Kidney (tissue), 14 donors: ENCODE results near the gene SCYGR7. TPM values are rescaled to one million over a fixed set of nuclear protein-coding genes. Genes with fewer than 3 reads are reported as not detected.

ENCODE experiments used
- DNase-seq, 5 donors: peaks; one replicate each; pipeline ENCODE4 v3.0.0-alpha.2; 2013 to 2020
- FAIRE-seq: peaks from 2 replicates; lab custom pipeline; 2012; peaks lifted over from hg19 to GRCh38; lab: Jason Lieb, UNC
- H3K27ac ChIP-seq, 2 donors: one replicate each; pipeline ENCODE4 v1.7.0; 2013; ENCODE audit warnings: low read depth in 2 of 2, low read length in 2 of 2, inconsistent platforms in 1 of 2
- H3K27me3 ChIP-seq: one replicate; pipeline ENCODE4 v1.7.1; 2013; ENCODE audit warnings: low read length, inconsistent platforms; ENCODE audit not compliant: control insufficient read depth, insufficient read depth
- H3K36me3 ChIP-seq, 3 donors: one replicate each; pipeline versions ENCODE4 v1.7.0 to v1.7.1; 2013; ENCODE audit warnings: low read length in 3 of 3, control low read depth in 1 of 3, inconsistent platforms in 1 of 3; ENCODE audit not compliant: insufficient read depth in 3 of 3, control insufficient read depth in 2 of 3
- H3K4me1 ChIP-seq, 3 donors: one replicate each; pipeline versions ENCODE4 v1.7.0 to v1.7.1; 2013; ENCODE audit warnings: low read length in 3 of 3, inconsistent platforms in 1 of 3, low read depth in 1 of 3; ENCODE audit not compliant: control insufficient read depth in 2 of 3, insufficient read depth in 2 of 3
- H3K4me3 ChIP-seq, 3 donors: one replicate each; pipeline versions ENCODE4 v1.7.0 to v1.8.1; 2013; ENCODE audit warnings: low read length in 3 of 3, control low read depth in 1 of 3, inconsistent platforms in 1 of 3
- H3K9ac ChIP-seq, 3 donors: one replicate each; pipeline versions ENCODE4 v1.7.0 to v1.7.1; 2013; ENCODE audit warnings: low read length in 3 of 3, control low read depth in 1 of 3, inconsistent platforms in 1 of 3
- H3K9me3 ChIP-seq, 3 donors: one replicate each; pipeline versions ENCODE4 v1.7.0 to v1.7.1; 2013; ENCODE audit warnings: low read length in 3 of 3, control low read depth in 1 of 3, inconsistent platforms in 1 of 3; ENCODE audit not compliant: control insufficient read depth in 2 of 3, insufficient read depth in 1 of 3
- intact Hi-C: fragments of 100-400 bp; cut with DNase I; formaldehyde crosslinking; loops from one replicate; pipeline ENCODE4 v1.11.1; 2022
- polyA plus RNA-seq: library from polyadenylated mRNA; stranded (reverse); fragments of 350-450 nt; fragmentation: Illumina TruSeq; extraction: RNeasy Lipid Tissue Mini Kit (QIAGEN cat#74804); gene quantifications from one replicate; pipeline ENCODE4 v1.2.3, GENCODE V29; 2014; ENCODE audit warnings: low read depth, low replicate concordance; ENCODE audit not compliant: insufficient read depth
- total RNA-seq: library from RNA; stranded (reverse); fragmentation: NEBNext Ultra II Directional; extraction: Animal tissue kit (Norgen Biotek cat#: 25700); gene quantifications from one replicate; pipeline ENCODE4 v1.2.1, GENCODE V29; 2021
- TF ChIP-seq, protein P1 (sequence below): IDR thresholded peaks from 3 replicates; pipeline ENCODE4 v1.5.1; 2012; ENCODE audit warnings: mild to moderate bottlenecking, moderate library complexity, borderline replicate concordance; ENCODE audit not compliant: insufficient read depth; ENCODE audit errors: extremely low read depth
- donor health status: control.
- donor health status: control.
- donor health status: control.
- donor health status: control.
- donor health status: control.
- donor health status: DM: yes; HTN: yes; CAD: no.
- donor health status: Normal renal cell carcinoma (clear cell type).

SCYGR7 gene
- total and polyA plus RNA-seq, 2 donors from 2014 or later = not detected

DNA sequence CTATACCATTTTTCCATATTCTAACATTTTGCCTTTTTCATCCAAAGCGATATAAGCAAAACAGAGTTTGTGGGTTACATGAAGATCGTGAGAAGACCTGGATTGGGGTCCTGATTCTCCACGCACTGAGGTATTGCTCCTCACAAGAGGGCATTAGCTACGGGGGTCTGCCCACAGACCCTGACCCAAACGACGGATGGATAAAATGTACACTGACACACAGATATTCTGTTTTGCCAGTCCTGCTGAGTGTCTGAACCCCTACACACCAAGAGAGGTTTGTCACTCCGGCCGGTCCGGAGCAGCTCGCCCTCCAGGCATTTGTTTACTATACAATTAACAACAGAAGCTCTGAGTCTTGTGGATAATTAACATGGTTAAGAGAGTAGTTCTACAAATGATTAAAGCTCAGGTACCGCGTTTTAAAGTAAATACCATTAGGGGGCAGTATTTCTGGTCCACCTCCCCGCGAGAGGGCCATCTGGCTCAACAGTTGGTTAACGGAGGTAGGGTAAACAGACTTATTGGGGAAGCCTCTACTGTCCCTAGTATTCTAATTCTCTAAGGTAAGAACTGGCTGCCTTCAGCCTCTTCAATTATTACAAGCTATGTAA is 46.0 kb downstream of the SCYGR7 start:
- TF ChIP-seq, protein P1, sequence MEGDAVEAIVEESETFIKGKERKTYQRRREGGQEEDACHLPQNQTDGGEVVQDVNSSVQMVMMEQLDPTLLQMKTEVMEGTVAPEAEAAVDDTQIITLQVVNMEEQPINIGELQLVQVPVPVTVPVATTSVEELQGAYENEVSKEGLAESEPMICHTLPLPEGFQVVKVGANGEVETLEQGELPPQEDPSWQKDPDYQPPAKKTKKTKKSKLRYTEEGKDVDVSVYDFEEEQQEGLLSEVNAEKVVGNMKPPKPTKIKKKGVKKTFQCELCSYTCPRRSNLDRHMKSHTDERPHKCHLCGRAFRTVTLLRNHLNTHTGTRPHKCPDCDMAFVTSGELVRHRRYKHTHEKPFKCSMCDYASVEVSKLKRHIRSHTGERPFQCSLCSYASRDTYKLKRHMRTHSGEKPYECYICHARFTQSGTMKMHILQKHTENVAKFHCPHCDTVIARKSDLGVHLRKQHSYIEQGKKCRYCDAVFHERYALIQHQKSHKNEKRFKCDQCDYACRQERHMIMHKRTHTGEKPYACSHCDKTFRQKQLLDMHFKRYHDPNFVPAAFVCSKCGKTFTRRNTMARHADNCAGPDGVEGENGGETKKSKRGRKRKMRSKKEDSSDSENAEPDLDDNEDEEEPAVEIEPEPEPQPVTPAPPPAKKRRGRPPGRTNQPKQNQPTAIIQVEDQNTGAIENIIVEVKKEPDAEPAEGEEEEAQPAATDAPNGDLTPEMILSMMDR = peak; percentile 31
- H3K9me3 ChIP-seq = no peaks in the 10 kb centered on the region
- H3K27ac ChIP-seq = no peak overlapping the region
- no peaks in the 10 kb centered on the region for H3K27me3 ChIP-seq
- DNase-seq (peak in 2 of 5 donors; percentile 39 to 64), FAIRE-seq (no peak)
- peaks cover 0 to 4% (median 2%) of the 10 kb centered on the region in 3 donors for H3K4me1 ChIP-seq
- peak overlapping the region in 1 of 3 donors; percentile 38 for H3K4me3 ChIP-seq
- peak overlapping the region in 1 of 3 donors; percentile 41 for H3K9ac ChIP-seq
- intact Hi-C loops = no loop called here
- H3K36me3 ChIP-seq = no peaks in the 10 kb centered on the region

DNA sequence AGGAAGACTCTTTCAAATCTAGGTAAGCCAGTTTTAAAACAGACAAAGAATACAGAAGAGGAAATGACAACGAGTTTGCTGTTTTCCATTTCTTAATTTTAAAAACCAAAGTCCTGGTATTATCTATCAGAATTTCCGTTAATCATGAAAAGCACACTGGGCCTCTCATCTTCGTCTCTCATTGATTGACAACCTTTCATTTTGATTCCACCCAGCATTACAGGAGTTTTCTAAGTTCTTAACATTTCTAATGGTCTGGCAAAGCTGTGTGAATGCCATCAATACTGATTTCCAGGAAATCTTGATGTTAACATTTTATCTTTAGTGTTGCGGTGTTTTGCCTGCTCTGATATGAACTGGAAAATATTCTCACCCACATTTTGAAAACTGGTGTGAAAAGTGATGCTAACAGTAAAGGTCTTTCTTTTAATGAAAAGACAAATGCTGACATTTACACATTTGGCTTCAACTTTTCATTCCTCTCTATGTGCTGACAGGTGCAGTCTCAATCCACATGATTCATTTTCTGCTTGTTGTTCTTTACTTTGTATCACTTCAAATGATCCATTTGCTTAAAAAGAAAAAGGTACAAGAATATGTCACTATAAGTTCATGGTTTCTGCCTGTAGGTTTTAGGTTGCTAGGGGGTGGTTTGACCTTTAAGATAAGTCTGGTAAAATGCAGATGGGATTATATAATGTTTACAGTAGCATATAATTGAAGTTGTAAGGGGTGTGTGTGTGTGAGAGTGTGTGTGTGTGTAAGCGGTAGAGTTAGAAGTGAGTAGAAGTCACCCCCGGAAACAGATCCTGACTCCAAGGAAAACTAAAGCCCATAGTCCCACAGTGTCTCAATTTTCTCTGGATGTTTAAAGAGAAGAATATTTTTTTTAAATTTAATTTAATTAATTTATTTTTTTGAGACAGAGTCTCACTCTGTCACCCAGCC is 47.0 kb downstream of the SCYGR7 start:
- no peak for DNase-seq
- Histone ChIP-seq H3K9me3 (no peaks in the 10 kb centered on the region), H3K4me3 (no peak overlapping the region), H3K4me1 (peaks cover 0 to 4% (median 2%) of the 10 kb centered on the region in 3 donors), H3K27me3 (no peaks in the 10 kb centered on the region), H3K27ac (no peak overlapping the region), H3K9ac (no peak overlapping the region), H3K36me3 (no peaks in the 10 kb centered on the region)
- TF ChIP-seq, protein P1 = no peak
- intact Hi-C loops = no loop called here
- no peak for FAIRE-seq

Other genes starting within 250 kb of the SCYGR7 start
- not detected for gene SCYGR2, start 129.4 kb upstream of the SCYGR7 start, total RNA-seq
- gene SCYGR2, start 129.4 kb upstream of the SCYGR7 start, polyA plus RNA-seq = not detected
- gene SCYGR3, start 113.5 kb upstream of the SCYGR7 start, total RNA-seq = not detected
- not detected for gene SCYGR3, start 113.5 kb upstream of the SCYGR7 start, polyA plus RNA-seq
- gene SCYGR4, start 110.8 kb upstream of the SCYGR7 start, total RNA-seq = not detected
- gene SCYGR4, start 110.8 kb upstream of the SCYGR7 start, polyA plus RNA-seq = not detected
- not detected for gene SCYGR5, start 61.5 kb upstream of the SCYGR7 start, total RNA-seq
- gene SCYGR5, start 61.5 kb upstream of the SCYGR7 start, polyA plus RNA-seq = not detected
- 4.4 TPM for gene SLC19A3, start 10.3 kb upstream of the SCYGR7 start, total RNA-seq
- 8.3 TPM for gene SLC19A3, start 10.3 kb upstream of the SCYGR7 start, polyA plus RNA-seq
- not detected for gene SCYGR6, start 3.6 kb upstream of the SCYGR7 start, total RNA-seq
- gene SCYGR6, start 3.6 kb upstream of the SCYGR7 start, polyA plus RNA-seq = not detected
- not detected for gene SCYGR8, start 17.6 kb downstream of the SCYGR7 start, total RNA-seq
- not detected for gene SCYGR8, start 17.6 kb downstream of the SCYGR7 start, polyA plus RNA-seq
- 2.7 TPM for gene CCL20, start 85.5 kb downstream of the SCYGR7 start, total RNA-seq
- gene CCL20, start 85.5 kb downstream of the SCYGR7 start, polyA plus RNA-seq = 2.5 TPM
- 1.7 TPM for gene DAW1, start 143.3 kb downstream of the SCYGR7 start, total RNA-seq
- gene DAW1, start 143.3 kb downstream of the SCYGR7 start, polyA plus RNA-seq = 1.0 TPM